Anterior cingulate cortex (tissue), 58 donors: ENCODE results near the gene SHISA7.

Experiments used
- DNase-seq, 58 donors: peaks; one replicate each; lab custom pipeline; 2025; lab: John Stamatoyannopoulos, UW

Gene SHISA7

GRCh38 chr19:55465460-55466240 is 22.6 kb upstream of the SHISA7 start:
- no peak for DNase-seq

- no peak for DNase-seq
These were observed 21.6 kb upstream of the SHISA7 start, which contains the start of gene C19orf85 for GRCh38 chr19:55464662-55465054. Gene C19orf85, minus strand, starts transcription at chr19:55464751. Its CDS starts 197 bp downstream, at chr19:55464554.

DNA sequence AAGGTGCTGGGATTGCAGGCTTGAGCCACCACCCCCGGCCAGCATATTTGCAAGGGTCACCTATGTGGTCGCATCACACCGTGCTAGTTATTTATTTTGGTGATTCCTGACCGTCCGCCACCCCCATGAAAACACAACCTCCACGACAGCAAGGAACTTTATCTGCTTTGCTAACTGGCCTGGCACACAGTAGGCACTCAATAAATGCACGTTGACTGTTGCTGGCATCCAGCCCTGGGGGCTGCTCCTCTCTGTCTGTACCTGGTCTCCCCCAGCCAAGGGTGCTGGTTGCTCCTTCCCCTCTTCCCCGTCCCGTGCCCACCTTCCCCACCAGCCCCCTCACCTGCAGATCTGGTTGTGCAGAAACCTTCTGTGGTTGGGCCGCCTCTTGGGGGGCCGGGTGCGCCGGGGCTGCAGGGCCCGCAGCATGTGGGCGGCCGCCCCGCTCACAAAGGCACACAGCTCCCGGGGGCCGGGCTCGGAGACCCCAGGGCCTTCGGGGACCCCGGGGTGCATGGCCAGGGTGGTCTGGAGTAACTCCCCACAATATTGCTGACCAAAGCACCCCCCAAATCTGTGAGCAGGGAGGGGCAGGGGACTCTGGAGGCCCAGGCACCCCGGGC is 21.1 kb upstream of the SHISA7 start:
- no peak for DNase-seq

DNA sequence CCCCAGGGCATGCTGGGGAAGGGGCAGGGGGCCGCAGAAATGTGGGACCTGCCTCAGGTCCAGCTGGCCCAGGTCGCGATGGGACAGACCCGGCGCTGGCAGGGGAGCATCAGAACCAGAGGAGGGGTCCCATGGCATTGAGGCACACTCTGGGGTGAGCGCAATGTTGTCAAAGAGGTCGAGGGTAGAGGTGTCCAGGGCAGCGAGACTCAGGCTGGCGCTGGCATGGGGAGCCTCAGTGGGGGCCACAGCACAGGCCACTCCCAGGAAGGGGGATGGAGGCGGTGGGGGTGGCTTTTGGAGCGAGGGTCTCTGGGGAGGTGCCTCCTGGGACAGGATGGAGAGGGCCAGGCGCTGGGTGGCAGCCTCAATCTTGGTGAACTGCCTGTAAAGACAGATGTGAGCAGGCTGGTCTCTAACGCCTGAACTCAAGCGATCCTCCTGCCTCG is 20.5 kb upstream of the SHISA7 start:
- no peak for DNase-seq

- DNase-seq: no peak
These were observed 19.6 kb upstream of the SHISA7 start for GRCh38 chr19:55462722-55463121.

DNA sequence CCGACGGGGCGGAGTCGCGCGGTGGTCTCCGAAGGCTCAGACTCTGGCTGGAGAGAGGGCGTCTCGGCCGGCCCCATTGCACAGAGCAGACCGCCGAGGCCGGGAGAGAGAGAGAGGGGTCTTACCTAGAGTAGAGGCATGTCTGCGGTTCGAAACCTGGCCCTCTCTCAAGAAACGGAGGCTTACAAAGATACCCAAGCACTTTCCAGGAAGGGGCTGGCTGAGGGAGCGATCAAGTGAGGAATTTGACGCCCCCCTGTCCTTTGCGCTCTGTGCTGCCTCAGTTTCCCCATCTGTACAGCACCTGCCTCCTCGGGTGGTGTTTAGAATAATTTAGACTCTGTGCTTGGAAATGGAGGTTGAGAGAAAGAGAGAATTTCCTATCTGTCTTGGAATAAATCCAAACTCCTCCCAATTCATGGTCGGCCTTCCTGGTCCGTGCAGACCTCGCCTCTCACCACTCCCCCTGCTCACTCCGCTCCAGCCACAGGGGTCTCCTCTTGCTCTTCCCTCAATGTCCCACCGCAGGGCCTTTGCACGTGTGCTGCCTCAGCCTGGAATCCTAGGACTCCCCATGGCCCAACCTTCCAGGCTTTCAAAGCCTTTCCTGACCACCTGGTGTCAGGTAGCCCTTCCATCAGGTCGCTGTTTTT is 19.0 kb upstream of the SHISA7 start:
- DNase-seq: no peak

DNA sequence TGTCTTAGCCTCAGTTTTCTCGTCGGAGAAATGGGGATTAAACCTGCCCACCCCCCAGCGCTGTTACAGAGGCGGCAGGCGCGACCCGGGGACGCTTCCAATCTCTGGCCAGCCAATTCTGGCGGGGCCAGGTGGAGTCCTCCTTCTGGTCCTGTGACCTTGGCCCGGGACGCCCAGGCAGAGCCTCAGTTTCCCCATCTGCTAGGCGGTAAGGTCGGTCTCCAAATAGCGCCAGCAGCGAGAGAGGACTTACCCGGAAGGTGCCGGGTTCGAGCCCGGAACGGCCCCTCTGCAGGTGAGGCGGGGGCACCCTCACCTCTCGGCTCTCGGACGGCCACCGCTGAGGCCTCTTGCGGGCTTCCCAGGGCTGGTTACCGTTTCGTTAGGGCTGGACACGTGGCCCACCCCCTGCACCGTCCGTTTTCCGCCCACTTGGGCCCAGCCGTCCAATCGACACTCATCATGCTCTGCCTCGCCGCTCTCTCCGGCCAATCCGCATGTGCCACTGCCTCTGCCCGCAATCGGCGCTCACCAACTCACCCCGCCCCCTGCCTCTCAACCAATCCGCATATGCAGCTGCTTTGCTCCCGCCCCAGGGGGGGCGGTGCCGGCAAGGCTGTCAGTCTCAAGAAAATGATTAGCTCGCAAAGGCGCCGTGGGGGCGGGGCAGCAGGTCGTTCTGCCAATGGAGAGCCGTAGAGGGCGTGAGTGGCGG is 18.3 kb upstream of the SHISA7 start, which contains the start of gene ISOC2:
TSS of gene ISOC2 (minus strand) at position 384 of the 715 bp plus-strand sequence. CDS start 5,156 bp downstream, outside the sequence.
- DNase-seq: peak; percentile 92 to 100 (median 99)

DNA sequence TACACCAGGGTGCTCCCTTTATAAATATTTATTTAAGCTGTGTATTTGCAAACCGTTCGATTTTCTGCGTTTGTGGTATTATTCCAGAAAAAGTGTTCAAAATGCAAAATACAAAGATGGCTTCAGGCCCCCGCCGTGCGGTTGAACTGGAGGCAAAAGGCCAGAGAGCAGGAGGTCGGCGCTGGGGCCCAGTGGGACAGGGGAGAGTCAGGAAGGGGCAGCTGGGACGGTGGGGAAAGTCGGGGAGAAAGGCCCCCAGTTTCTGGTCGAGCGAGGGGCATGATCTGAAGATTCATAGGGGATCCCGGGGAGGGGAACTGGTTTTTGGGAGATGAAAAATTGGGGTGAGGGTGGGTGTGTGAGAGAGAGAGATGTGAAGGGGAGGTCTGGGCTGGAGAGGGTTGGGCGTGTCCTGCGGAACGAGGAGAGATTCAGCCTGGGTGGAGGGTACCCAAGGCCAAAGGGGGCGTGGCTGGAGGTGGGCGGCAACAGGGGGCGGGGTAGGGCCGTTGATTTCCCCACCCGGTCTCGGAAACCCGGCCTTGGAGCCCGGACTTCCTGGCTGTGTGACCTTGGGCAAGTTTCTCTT is 17.7 kb upstream of the SHISA7 start:
- peak in 37 of 58 donors; percentile 14 to 68 (median 40) for DNase-seq

DNA sequence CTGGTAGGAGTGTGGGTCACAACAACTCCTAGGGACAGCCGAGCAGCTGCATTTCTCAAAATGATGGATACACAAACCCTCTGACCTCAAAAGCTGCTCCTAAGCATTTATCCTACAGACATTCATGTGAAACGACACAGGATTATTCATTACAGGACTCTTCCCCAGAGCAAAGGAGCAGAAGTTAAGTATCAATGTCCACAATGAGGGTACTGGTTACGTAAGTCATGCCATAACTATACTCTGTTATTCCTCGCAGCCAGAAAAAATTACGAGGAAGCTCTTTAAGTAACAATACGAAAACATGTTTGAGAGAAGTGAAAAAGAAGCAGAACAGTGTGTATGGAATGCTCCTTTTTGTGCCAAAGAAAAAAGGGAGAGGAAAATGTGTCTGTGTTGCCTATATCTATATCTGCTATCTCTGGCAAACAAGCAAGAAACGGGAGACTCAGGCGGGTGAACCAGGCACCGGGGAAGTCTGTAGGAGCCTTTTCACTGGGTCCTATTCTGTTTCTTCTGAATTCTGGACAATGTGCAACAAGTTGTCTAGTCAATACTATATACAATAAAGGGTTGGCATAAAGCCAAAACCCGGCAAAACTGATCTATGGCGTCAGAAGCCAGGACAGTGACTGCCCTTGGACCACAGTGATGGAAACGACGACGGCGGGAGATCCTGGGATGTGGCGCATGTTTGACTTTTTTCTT is 17.0 kb upstream of the SHISA7 start:
- DNase-seq: peak in 4 of 58 donors; percentile 32 to 47 (median 40)

- DNase-seq: no peak
These were observed 16.4 kb upstream of the SHISA7 start for GRCh38 chr19:55459551-55459949.

- DNase-seq: no peak
These were observed 14.8 kb upstream of the SHISA7 start for GRCh38 chr19:55457683-55458457.

GRCh38 chr19:55456347-55456746 is 13.2 kb upstream of the SHISA7 start:
- no peak for DNase-seq

GRCh38 chr19:55455576-55456235 is 12.6 kb upstream of the SHISA7 start:
- no peak for DNase-seq

DNA sequence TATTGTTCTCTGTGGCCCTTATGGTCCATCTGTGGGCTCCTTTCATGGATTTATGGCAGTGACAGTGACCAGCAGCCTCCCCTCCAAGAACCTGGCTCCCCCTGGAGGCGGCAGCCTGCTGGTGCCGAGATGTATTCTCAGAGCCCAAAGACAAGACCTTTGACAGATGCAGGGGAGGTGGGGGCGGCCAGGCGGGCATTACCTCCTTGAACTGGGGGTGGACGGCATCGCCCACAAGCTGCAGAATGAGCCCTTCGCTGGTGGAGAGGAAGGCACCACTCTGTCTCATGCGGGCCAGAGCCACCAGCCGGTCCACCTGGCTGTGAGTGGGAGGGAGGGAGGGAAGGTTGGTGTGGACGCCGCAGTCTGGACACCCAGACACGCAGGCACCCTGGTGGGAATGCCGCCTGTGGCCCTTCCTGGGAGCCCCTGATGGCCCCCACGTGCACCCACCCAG is 11.7 kb upstream of the SHISA7 start:
- DNase-seq: peak in 42 of 58 donors; percentile 6 to 66 (median 34)

GRCh38 chr19:55453511-55454260 is 10.6 kb upstream of the SHISA7 start:
- DNase-seq: no peak

- DNase-seq: peak; percentile 69 to 98 (median 93)
These were observed 9.7 kb upstream of the SHISA7 start for GRCh38 chr19:55452749-55453346.
